Measurements from ENCODE around the gene CXXC4. TPM values are rescaled to one million over a fixed set of nuclear protein-coding genes. Genes with fewer than 3 reads are reported as not detected.

Gene CXXC4
- 5.4 TPM for total RNA-seq
- long read RNA-seq: 0 reads

GRCh38 chr4:104494822-104495559, at the start of gene CXXC4:
CXXC4 (minus strand) TSS chr4:104494894; CDS start chr4:104491802, 3,092 bp downstream.
- peak; percentile 85 for ATAC-seq
- intact Hi-C loops (cut with DNase I): loop anchor here (10.0 kb wide), 2 partner anchors 120 to 240 kb away; no protein-coding TSS in a partner anchor

GRCh38 chr4:104533156-104533555, 38.5 kb upstream of the CXXC4 start:
- ATAC-seq (no peak), DNase-seq (ENCODE audit: missing footprints) (no peak)
- intact Hi-C loops (cut with DNase I): loop anchor here (10.0 kb wide), 1 partner anchor 468 kb away; no protein-coding TSS in a partner anchor

More at GRCh38 chr4:104494822-104495559, at the start of gene CXXC4:
- peak; percentile 84 for DNase-seq (ENCODE audit: missing footprints)

GRCh38 chr4:104532677-104533076, 38.0 kb upstream of the CXXC4 start:
- intact Hi-C loops (cut with DNase I): loop anchor here (10.0 kb wide), 1 partner anchor 468 kb away; no protein-coding TSS in a partner anchor
- ATAC-seq (no peak), DNase-seq (ENCODE audit: missing footprints) (no peak)

GRCh38 chr4:104531390-104531789, 36.7 kb upstream of the CXXC4 start:
- DNase-seq (ENCODE audit: missing footprints) (no peak), ATAC-seq (no peak)
- intact Hi-C loops (cut with DNase I): loop anchor here (10.0 kb wide), 1 partner anchor 467 kb away; no protein-coding TSS in a partner anchor

GRCh38 chr4:104530426-104530825, 35.7 kb upstream of the CXXC4 start:
- intact Hi-C loops (cut with DNase I): loop anchor here (10.0 kb wide), 1 partner anchor 466 kb away; no protein-coding TSS in a partner anchor
- ATAC-seq: no peak
- DNase-seq (ENCODE audit: missing footprints): no peak

GRCh38 chr4:104524591-104524990, 29.9 kb upstream of the CXXC4 start:
- intact Hi-C loops (cut with DNase I): no loop called here
- DNase-seq (ENCODE audit: missing footprints) (no peak), ATAC-seq (no peak)

GRCh38 chr4:104524026-104524425, 29.3 kb upstream of the CXXC4 start:
- intact Hi-C loops (cut with DNase I): no loop called here
- ATAC-seq: no peak
- DNase-seq (ENCODE audit: missing footprints): no peak

- intact Hi-C loops (cut with DNase I): no loop called here
- no peak for ATAC-seq
- DNase-seq (ENCODE audit: missing footprints): no peak
Measured at GRCh38 chr4:104519588-104519987, 24.9 kb upstream of the CXXC4 start.

- DNase-seq (ENCODE audit: missing footprints) (no peak), ATAC-seq (no peak)
- intact Hi-C loops (cut with DNase I): no loop called here
Measured at GRCh38 chr4:104516884-104517283, 22.2 kb upstream of the CXXC4 start.

- ATAC-seq (no peak), DNase-seq (ENCODE audit: missing footprints) (no peak)
- intact Hi-C loops (cut with DNase I): no loop called here
Measured at GRCh38 chr4:104508224-104508623, 13.5 kb upstream of the CXXC4 start.

GRCh38 chr4:104507112-104507511, 12.4 kb upstream of the CXXC4 start:
- intact Hi-C loops (cut with DNase I): no loop called here
- no peak for DNase-seq (ENCODE audit: missing footprints)
- no peak for ATAC-seq

GRCh38 chr4:104504536-104504935, 9.8 kb upstream of the CXXC4 start:
- ATAC-seq (no peak), DNase-seq (ENCODE audit: missing footprints) (no peak)
- intact Hi-C loops (cut with DNase I): loop anchor here (5.0 kb wide), 1 partner anchor 88 kb away; no protein-coding TSS in a partner anchor

- ATAC-seq (no peak), DNase-seq (ENCODE audit: missing footprints) (no peak)
- intact Hi-C loops (cut with DNase I): loop anchor here (5.0 kb wide), 1 partner anchor 90 kb away; no protein-coding TSS in a partner anchor
Measured at GRCh38 chr4:104502471-104502870, 7.8 kb upstream of the CXXC4 start.

GRCh38 chr4:104501290-104501689, 6.6 kb upstream of the CXXC4 start:
- ATAC-seq (peak; percentile 93), DNase-seq (ENCODE audit: missing footprints) (no peak)
- intact Hi-C loops (cut with DNase I): loop anchor here (5.0 kb wide), 1 partner anchor 91 kb away; no protein-coding TSS in a partner anchor

- peak; percentile 72 for ATAC-seq
- DNase-seq (ENCODE audit: missing footprints): no peak
- intact Hi-C loops (cut with DNase I): loop anchor here (5.0 kb wide), 1 partner anchor 92 kb away; no protein-coding TSS in a partner anchor
Measured at GRCh38 chr4:104500442-104500841, 5.7 kb upstream of the CXXC4 start.

- DNase-seq (ENCODE audit: missing footprints) (no peak), ATAC-seq (no peak)
- intact Hi-C loops (cut with DNase I): loop anchor here (10.0 kb wide), 2 partner anchors 121 to 241 kb away; no protein-coding TSS in a partner anchor
Measured at GRCh38 chr4:104494185-104494584, 509 bp downstream of the CXXC4 start.

GRCh38 chr4:104493081-104493831, 1.4 kb downstream of the CXXC4 start:
- DNase-seq (ENCODE audit: missing footprints) (no peak), ATAC-seq (no peak)
- intact Hi-C loops (cut with DNase I): loop anchor here (10.0 kb wide), 2 partner anchors 122 to 242 kb away; no protein-coding TSS in a partner anchor

- ATAC-seq: no peak
- intact Hi-C loops (cut with DNase I): loop anchor here (10.0 kb wide), 2 partner anchors 123 to 243 kb away; no protein-coding TSS in a partner anchor
- no peak for DNase-seq (ENCODE audit: missing footprints)
Measured at GRCh38 chr4:104492183-104492771, 2.4 kb downstream of the CXXC4 start.

Data from Right ventricle myocardium inferior (tissue), 1 donor.